ENCODE measurements around the gene SPZ1.
"Not testable (repeated sequence)": the region's sequence is repeated elsewhere in the genome, so short reads cannot be mapped to it uniquely, and the experiment has no call there.

SPZ1 gene

DNA sequence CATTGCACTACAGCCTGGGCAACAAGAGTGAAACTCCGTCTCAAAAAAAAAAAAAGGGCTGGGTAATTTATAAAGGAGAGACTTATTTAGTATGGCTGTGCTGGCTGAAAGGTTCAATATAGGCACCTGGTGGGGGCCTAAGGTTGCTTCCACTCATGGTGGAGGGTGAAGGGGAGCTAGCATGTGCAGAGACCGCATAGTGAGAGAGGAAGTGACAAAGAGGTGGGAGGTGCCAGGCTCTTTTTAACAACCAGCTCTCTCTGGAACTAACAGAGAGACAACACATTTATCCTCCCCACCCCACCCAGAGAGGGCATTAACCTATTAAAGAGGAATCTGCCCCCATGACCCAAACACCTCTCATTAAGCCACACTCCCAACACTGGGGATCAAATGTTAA, 35.1 kb upstream of the SPZ1 start:
- H3K4me3 ChIP-seq (replicated peaks; ENCODE audit: low read depth, low read length) = no peak overlapping the region
- no peak for DNase-seq (ENCODE audit: extremely low read depth, low read depth)
- TF ChIP-seq, protein P1, sequence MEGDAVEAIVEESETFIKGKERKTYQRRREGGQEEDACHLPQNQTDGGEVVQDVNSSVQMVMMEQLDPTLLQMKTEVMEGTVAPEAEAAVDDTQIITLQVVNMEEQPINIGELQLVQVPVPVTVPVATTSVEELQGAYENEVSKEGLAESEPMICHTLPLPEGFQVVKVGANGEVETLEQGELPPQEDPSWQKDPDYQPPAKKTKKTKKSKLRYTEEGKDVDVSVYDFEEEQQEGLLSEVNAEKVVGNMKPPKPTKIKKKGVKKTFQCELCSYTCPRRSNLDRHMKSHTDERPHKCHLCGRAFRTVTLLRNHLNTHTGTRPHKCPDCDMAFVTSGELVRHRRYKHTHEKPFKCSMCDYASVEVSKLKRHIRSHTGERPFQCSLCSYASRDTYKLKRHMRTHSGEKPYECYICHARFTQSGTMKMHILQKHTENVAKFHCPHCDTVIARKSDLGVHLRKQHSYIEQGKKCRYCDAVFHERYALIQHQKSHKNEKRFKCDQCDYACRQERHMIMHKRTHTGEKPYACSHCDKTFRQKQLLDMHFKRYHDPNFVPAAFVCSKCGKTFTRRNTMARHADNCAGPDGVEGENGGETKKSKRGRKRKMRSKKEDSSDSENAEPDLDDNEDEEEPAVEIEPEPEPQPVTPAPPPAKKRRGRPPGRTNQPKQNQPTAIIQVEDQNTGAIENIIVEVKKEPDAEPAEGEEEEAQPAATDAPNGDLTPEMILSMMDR (IDR thresholded peaks at IDR 0.05; ENCODE audit: low read depth, low read length, missing control alignments) = no peak

DNA sequence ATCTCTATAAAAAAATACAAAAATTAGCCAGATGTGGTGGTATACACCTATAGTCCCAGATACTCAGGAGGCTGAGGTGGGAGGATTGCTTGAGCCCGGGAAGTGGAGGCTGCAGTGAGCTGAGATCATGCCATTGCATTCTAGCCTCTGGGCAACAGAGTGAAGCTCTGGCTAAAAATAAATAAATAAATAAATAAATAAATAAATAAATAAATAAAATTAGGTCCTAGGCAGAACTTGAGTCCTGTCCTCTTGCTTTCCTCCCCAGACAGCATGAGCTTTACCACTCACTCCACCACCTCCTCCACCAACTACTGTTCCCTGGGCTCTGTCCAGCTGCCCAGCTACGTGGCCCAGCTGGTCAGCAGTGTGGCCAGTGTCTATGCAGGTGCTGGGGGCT, 31.6 kb upstream of the SPZ1 start:
- TF ChIP-seq, protein P1 (IDR thresholded peaks at IDR 0.05; ENCODE audit: low read depth, low read length, missing control alignments) = no peak
- H3K4me3 ChIP-seq (replicated peaks; ENCODE audit: low read depth, low read length) = no peak overlapping the region
- DNase-seq (ENCODE audit: extremely low read depth, low read depth) = no peak

DNA sequence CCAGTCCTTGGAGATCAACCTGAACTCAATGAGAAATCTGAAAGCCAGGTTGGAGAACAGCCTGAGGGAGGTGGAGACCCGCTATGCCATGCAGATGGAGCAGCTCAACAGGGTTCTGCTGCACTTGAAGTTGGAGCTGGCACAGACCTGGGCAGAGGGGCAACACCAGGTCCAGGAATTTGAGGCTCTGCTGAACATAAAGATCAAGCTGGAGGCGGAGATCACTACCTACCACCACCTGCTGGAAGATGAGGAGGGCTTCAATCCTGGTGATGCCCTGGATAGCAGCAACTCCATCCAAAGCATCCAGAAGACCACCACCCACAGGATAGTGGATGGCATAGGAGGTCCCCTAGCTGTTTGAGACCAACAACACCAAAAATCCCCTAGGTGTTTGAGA, 30.5 kb upstream of the SPZ1 start:
- no peak overlapping the region for H3K4me3 ChIP-seq (replicated peaks; ENCODE audit: low read depth, low read length)
- TF ChIP-seq, protein P1 (IDR thresholded peaks at IDR 0.05; ENCODE audit: low read depth, low read length, missing control alignments) = no peak
- no peak for DNase-seq (ENCODE audit: extremely low read depth, low read depth)

DNA sequence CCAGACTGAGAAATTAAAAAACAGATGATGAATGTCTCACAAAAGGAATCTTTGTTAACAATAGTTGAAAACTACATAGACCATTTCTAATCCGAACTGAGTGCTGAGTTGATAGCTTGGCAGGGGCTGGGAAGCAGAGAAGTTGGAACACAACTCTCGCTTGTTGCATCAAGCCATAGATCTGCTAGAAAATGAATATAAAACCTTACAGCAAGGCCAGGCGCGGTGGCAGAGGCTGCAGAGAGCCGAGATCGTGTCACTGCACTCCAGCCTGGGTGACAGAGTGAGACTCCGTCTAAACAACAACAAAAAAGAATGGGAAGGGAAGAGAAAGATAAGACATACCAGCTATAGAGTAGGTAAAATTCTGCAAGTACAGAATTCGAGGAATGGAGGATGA, 28.0 kb upstream of the SPZ1 start:
- TF ChIP-seq, protein P1 (IDR thresholded peaks at IDR 0.05; ENCODE audit: low read depth, low read length, missing control alignments) = no peak
- no peak for DNase-seq (ENCODE audit: extremely low read depth, low read depth)
- no peak overlapping the region for H3K4me3 ChIP-seq (replicated peaks; ENCODE audit: low read depth, low read length)

DNA sequence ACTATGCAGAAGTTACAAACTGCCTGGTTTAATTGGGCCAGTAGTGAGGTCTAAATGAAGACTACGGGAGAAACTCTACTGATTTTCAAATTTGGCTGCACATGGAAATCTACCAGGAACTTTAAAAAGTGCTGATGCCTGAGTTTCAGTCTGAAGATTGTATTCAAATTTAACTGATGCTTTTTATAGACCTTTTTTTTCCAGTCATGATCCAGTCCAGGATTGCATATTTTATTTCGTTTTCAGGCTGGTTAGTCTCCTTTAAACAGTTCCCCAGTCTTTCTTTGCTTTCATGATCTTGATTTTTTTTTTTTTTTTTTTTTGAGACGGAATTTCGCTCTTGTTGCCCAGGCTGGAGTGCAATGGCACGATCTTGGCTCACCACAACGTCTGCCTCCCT, 23.7 kb upstream of the SPZ1 start:
- TF ChIP-seq, protein P1 (IDR thresholded peaks at IDR 0.05; ENCODE audit: low read depth, low read length, missing control alignments) = no peak
- no peak overlapping the region for H3K4me3 ChIP-seq (replicated peaks; ENCODE audit: low read depth, low read length)
- no peak for DNase-seq (ENCODE audit: extremely low read depth, low read depth)

DNA sequence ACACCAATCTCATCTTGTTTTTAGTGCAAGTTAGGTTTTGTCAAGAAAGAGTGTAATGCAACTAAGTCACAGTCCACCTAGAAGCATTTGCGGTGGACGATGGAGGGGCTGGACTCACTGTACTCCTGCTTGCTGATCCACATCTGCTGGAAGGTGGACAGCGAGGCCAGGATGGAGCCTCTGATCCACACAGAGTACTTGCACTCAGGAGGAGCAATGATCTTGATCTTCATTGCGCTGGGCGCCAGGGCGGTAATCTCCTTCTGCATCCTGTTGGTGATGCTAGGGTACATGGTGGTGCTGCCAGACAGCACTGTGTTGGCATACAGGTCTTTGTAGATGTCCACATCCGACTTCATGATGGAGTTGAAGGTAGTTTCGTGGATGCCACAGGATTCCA, 20.2 kb upstream of the SPZ1 start:
- no peak for DNase-seq (ENCODE audit: extremely low read depth, low read depth)
- H3K4me3 ChIP-seq (replicated peaks; ENCODE audit: low read depth, low read length) = no peak overlapping the region
- TF ChIP-seq, protein P1 (IDR thresholded peaks at IDR 0.05; ENCODE audit: low read depth, low read length, missing control alignments) = no peak

DNA sequence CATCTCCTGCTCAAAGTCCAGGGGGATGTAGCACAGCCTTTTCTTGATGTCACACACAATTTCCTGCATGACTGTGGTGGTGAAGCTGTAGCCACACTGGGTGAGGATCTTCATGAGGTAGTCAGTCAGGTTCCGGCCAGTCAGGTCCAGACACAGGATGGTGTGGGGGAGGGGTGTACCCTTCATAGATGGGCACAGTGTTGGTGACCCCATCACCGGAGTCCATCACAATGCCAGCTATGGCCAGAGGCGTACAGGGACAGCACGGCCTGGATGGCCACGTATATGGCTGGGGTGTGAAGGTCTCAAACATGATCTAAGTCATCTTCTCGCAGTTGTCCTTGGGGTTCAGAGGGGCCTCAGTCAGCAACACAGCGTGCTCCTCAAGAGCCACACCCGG, 19.7 kb upstream of the SPZ1 start:
- TF ChIP-seq, protein P1 (IDR thresholded peaks at IDR 0.05; ENCODE audit: low read depth, low read length, missing control alignments) = no peak
- no peak overlapping the region for H3K4me3 ChIP-seq (replicated peaks; ENCODE audit: low read depth, low read length)
- DNase-seq (ENCODE audit: extremely low read depth, low read depth) = no peak

DNA sequence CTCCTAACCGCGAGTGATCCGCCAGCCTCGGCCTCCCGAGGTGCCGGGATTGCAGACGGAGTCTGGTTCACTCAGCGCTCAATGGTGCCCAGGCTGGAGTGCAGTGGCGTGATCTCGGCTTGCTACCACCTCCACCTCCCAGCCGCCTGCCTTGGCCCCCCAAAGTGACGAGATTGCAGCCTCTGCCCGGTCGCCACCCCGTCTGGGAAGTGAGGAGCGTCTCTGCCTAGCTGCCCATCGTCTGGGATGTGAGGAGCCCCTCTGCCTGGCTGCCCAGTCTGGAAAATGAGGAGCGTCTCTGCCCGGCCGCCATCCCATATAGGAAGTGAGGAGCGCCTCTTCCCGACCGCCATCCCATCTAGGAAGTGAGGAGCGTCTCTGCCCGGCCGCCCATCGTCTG, 19.0 kb upstream of the SPZ1 start:
- DNase-seq (ENCODE audit: extremely low read depth, low read depth); H3K4me3 ChIP-seq (replicated peaks; ENCODE audit: low read depth, low read length): not testable (repeated sequence)

DNA sequence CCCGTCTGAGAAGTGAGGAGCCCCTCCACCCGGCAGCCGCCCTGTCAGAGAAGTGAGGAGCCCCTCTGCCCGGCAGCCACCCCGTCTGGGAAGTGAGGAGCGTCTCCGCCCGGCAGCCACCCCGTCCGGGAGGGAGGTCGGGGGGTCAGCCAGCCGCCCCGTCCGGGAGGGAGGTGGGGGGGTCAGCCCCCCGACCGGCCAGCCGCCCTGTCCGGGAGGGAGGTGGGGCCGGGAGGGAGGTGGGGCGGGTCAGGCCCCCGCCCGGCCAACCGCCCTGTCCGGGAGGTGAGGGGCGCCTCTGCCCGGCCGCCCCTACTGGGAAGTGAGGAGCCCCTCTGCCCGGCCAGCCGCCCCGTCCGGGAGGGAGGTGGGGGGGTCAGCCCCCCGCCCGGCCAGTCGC, 18.5 kb upstream of the SPZ1 start:
- not testable (repeated sequence) for H3K4me3 ChIP-seq (replicated peaks; ENCODE audit: low read depth, low read length)

More for the DNA sequence above, 18.5 kb upstream of the SPZ1 start:
- DNase-seq (ENCODE audit: extremely low read depth, low read depth) = not testable (repeated sequence)

Measured in HFF-Myc (cell line).